HG02870 (cell line): ENCODE results near the gene CELSR1.
"Not testable (repeated sequence)": the region's sequence is repeated elsewhere in the genome, so short reads cannot be mapped to it uniquely, and the experiment has no call there.

Source experiments
- ATAC-seq: cut with Tn5 transposase; IDR thresholded peaks from one replicate; pipeline ENCODE4 v1.9.1; 2021; ENCODE audit warnings: mild to moderate bottlenecking, moderate library complexity; ENCODE audit not compliant: unreplicated experiment

Gene CELSR1

DNA sequence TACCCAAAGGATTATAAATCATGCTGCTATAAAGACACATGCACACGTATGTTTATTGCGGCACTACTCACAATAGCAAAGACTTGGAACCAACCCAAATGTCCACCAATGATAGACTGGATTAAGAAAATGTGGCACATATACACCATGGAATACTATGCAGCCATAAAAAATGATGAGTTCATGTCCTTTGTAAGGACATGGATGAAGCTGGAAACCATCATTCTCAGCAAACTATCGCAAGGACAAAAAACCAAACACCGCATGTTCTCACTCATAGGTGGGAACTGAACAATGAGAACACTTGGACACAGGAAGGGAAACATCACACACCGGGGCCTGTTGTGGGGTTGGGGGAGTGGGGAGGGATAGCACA is 21.3 kb downstream of the CELSR1 start:
- not testable (repeated sequence) for ATAC-seq

DNA sequence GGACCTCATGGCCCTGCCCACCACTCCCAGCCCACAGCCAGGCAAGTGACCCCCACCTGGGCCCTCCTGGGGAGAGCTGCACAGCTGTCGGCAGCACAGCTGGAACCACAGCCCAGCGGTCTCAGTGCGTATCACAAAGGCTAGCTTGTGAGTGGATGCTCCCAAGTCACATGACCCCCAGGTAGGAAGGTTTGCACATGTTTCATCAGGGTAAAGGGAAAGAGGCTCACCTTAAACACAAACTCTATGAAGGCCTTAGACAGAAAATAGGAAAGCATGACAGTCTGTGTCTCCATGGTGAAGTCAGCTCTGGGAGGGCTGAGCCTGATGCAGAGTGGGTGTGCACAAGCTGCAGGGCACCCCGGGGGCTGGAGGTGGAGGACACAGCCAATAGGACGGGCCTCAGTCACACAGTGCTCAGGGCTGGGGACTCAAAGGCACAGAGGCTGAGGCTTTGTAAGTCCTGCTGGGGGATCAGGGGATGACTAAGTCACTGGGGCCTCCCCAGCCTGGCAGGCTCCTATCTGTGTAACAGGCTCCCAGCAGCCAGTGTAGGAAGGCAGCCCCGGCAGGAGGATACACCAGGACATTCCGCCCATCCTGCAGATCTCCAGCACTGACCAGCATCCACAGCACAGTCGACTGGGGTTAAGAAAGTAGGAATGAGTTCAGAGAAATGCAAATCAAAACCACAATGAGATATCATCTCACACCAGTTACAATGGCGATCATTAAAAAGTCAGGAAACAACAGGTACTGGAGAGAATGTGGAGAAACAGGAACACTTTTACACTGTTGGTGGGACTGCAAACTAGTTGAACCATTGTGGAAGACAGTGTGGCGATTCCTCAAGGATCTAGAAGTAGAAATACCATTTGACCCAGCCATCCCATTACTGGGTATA is 22.0 kb downstream of the CELSR1 start:
- ATAC-seq = no peak

DNA sequence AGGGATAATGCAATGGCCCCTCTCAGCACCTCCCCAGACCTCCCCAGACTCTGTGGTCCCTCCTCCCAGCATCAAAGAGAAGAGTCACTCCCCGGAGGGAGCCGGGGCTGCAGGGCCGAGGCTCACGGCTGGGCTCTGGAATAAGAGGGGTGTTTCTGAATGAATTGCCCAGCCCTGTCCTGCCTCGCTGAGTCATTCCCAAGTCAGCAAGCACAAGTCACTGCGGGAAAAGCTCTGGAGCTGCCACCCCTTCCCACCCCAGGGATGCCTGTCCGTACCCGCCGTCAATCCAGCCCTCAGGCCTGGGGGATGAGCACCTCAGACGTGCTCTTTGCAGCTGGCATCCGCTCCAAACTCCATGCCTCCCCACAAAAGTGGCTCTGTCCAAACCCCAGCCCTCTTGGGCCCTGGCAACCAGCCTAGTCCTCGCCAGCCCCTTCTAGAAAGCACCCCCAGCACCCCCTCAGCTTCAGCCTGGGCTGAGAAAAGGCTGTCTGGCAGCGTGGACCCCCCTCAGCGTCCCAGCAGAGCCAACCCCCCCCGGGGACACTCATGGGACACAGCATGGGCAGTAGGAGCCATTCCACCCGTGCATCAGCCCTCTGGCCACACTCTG is 22.7 kb downstream of the CELSR1 start:
- no peak for ATAC-seq

DNA sequence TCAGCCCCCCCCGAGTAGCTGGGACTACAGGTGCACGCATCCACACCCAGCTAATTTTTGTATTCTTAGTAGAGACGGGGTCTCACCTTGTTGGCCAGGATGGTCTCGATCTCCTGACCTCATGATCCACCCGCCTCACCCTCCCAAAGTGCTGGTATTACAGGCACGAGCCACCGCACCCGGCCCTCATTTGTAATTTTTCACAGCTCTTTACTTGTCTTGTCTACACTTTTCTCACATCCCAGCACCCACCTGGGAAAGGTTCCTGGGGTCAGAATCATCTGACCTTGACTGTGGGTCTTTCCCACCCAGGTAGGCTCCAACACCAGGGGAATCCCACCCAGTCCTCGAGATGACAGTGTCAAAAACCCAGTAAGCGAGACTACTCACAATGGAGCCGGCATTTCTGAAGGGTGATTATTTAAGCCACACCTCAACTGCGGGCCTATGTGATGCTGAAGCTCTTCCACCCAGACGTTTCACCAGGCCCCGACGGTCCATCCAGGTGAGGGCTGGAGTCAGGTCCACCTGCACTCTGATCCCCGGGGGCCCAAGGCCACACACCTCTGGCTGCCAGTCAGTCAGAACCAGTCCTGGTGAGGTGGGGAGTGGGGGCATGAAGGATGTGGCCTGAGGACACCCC is 23.4 kb downstream of the CELSR1 start:
- ATAC-seq = no peak

DNA sequence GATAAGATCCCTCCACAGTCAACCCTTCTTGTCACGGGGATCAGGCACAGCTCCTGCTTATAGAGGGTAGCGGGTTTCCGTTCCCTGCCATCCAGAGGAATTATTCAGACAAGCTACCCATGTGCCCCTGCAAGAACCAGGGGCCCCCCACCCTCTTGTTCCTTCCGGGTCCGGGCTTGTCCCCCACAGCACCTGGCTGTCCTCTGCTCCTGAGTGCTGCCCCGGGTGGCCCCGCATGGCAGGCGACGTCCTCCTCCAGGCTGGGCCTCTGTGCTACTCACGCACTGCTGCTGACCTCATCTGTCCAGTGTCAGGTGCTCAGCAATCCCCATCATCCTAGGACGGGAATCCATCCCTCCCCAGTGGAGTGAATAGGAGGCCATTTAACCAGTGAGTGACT is 24.7 kb downstream of the CELSR1 start:
- ATAC-seq = no peak

DNA sequence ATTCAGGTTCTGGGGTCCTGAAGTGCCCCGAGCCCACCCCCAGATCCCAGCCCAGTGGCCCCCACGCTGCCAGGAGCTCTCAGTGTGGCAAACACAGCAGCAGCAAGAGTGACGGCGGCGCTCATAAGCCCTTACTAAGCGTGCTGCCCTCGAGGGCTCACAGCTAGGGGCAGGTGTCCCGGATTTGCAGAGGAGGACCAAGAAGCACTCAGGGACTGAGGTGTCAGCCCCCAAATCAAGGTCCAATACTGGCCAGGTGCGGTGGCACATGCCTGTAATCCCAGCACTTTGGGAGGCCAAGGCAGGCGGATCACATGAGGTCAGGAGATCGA is 25.4 kb downstream of the CELSR1 start:
- ATAC-seq = no peak

DNA sequence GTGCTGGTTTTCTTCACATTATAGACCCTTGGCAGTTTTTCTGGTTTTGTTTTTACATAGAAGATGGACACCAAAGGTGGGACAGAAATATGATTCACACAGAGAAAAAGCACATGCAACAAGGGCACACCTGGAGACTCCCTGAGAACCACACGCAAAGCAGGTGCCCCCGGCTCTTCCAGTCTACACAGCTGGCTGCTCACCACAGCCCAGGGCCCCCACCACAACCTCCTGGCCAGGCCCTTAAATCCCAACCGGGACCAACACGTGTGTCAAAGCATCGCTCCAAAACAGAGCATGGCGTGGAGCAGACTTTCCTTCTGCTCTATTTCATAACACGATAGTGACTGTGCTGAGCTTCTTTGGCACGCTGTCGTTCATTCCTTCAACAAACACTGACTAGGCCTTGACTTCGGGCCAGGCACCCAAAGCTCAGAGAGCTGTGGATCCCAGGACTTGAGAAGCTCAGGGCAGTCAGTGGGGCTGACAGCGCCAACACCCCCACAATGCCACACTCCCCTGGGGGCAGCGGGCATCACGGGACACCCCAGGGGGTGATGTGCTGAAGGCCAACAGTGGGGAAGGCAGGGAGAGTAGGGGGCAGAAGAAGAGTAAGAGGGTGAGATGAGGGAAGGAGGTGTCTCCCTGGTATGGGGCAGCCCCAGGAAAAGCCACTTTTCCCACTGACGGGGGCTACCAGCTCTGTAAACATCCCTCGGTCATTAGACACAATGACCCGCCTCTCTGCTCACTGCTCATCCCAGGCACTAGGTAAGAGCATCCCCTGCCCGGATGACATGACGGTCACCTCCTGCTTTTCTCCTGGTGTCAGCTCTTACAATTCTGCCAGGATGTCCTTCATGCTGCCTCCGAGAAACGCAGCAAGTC is 26.0 kb downstream of the CELSR1 start:
- no peak for ATAC-seq

DNA sequence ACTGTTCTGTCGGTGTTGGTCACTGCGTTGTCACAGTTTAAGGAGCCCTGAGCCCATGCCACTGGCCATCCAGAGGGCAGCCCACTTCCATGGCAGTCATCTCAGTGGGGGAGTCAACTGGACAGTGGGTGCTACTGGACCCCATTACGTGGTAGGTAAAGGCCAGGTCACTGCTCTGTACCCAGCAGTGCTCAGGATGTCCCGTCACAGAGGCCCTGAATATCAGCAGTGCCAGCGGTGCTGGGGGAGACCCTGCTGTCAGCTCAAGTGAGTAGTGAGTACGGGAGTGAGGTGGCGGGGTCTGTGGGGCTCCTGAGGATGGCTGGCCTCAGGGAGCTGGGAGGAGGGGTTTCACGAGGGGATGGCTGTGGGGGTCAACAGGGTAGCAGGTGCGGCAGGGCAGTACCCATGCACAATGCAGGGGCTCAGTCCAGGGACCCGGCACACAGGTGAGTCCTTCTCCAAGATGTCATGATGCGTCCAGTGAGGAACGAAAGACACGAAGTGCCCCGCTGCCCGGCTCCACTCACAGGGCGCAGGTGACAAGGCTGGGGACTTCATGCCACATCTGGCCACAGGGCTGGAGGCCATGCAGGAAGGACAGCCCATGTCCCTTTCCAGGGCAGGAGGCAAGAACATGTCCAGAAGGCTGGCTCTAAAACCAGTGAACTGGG is 27.9 kb downstream of the CELSR1 start:
- no peak for ATAC-seq

DNA sequence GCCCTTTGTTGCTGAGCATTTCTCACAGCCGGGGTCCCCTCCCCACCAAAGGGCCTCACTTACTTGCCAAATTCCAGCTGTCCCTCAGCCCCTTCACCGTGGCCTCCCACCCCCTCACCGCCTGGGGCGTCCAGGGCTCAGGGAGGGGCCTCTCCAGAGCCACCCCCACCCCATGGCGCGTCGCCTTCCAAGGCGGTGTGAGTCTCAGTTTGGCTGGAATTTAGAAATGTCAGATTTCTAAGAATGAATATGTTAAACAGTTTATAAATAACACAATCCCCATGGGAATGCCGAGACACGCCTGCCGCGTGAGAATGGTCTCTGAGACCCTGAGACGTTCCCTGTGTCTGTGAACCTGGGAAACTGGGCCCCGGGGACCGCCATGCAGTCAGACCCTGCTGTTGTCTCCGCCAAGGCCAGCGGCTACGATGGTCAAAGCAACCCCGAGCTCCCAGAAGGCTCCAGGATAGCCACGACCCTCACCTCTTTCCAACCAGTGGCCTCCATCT is 28.9 kb downstream of the CELSR1 start:
- no peak for ATAC-seq

DNA sequence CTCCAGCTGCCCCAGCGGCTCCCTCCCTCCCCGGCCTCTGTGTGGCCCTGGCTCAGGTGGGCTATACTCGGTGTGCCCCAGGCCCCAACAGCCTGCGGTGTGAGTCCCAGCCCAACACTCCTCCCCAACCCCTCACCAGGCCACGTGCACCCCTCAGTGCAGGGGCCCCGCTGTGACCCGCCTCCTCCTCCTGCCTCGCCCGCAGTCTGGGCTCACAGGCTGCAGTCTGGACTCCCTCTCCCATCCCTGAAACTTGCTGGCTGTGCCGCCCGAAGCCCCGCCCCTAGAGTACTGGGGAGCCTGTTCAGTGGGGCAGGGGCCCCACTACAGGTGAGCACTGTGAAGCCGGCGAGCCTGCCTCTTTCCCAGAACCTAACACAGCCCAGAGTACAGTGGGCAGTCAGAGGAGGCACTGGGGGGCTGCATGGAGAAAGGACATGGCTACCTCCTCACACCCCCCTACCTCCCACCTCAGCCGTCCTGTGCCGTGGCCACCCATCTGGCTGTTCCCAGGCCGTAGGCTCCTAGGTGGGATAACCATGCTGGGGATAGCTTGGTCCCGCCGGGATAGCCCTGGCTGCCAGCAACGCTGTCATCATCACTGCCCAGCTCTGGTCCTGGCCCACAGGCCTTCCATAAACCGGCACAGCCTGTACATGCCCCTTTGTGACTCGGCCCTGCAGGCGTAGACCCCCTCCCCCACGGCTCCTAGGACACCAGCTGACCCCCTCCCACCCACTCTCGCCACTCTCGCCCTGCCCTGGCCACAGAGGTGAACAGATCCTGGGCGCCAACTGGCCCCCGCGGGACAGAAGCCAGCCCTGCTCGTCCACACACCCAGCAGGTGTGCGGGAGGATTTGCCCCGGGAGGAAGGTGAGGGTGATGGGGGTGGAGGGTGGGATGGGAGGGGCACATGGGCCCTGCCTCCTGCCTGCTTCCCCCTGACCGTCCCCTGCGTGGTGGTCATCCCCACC is 29.7 kb downstream of the CELSR1 start:
- ATAC-seq = no peak

DNA sequence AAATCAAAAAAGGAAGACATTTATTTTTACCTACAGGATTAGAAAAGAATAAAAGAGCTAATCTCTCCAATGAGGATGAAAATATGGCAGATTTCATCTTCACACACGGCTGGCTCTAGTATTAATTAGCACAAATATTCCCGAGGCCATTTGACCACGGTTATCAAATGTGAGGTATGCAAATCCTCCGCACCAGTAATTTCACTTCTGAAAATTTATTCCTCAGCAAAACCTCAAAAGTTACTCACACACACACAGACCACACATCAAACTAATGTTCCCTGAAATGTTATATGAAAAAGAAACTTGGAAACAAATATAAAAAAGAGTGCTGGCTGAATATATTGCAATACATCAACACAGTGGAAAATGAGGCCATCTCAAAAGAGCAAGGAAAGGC is 32.8 kb downstream of the CELSR1 start:
- ATAC-seq = no peak

DNA sequence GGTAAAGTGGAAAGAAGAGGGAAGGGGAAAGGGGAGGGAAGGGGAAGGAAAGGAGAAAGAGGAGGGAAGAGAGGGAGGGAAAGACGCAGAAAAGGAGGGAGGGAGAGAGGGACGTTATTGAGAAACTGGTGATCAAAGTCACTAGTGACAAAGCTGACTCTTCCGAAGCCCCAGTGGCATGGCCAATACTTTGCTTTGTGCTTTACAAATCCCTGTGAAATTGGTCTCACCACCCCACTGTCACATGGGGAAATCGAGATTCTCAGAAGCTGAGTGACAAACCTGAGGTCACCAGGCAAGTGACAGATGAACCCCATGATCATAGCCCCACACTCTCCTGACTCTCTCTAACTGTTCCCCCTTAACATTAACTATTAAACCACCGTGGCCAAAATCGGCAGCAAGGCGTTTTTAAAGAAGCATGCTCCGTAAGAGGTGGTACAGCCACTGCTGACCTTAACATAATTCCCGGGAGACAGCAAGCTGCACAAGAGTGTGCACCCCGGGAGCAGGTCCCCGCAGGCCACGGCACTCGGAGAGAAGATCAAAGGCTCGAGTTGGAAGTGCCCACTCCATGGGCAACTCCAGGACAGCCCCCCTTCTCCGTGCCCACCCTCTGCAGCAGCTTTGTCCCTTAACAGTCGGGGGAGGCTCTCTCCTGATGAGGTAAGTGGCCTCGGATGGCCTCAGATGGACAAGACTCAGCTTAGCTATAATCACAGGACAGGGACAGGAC is 34.8 kb downstream of the CELSR1 start:
- no peak for ATAC-seq

DNA sequence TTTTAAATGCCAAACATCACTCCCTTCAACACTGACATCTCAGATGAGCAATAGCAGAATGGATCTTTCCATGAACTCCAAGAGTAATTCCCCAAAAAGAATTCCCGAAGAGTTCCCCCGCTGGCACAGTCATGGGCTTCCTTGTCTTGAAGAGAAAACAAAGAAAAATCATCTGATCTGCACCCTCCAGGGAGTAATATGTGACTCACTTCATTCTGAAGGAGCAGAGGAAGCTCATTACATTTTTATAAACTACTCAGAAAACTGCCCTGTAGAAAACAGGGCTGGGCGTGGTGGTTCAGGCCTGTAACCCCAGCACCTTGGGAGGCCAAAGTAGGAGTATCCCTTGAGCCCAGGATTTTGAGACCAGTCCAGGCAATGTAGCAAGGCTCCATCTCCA is 35.7 kb downstream of the CELSR1 start:
- ATAC-seq = no peak

DNA sequence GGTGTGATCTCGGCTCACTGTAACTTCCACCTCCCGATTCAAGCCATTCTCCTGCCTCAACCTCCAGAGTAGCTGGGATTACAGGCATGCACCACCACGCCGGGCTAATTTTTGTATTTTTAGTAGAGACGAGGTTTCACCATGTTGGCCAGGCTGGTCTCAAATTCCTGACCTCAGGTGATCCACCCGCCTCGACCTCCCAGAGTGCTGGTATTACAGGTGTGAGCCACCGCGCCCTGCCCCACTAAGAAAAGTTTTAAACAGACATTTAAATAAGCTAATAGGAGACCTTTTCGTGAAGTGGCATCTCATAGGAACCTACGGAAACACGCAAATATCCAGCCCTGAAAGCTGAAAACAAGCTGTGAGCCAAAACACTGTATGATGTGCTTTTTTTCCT is 36.2 kb downstream of the CELSR1 start:
- ATAC-seq = not testable (repeated sequence)

DNA sequence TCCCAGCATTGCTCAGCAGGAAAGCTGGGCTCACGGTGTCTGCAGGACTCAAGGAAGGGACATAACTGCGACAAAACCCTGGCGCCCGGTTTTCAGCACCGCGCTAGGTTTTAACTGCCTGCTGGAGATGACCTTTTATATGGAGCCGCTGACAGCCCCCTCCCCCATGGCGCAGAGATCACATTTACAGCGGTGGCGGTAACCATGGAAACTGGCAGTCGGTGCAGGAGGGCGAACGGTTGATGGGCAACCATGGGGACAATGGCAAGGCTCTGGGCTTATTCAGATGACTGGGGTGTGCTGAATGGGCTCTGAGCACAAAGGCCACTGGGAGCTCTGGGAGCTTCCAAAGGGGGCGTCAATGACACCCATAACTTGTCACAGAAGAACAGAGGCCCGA is 37.2 kb downstream of the CELSR1 start:
- ATAC-seq = no peak

DNA sequence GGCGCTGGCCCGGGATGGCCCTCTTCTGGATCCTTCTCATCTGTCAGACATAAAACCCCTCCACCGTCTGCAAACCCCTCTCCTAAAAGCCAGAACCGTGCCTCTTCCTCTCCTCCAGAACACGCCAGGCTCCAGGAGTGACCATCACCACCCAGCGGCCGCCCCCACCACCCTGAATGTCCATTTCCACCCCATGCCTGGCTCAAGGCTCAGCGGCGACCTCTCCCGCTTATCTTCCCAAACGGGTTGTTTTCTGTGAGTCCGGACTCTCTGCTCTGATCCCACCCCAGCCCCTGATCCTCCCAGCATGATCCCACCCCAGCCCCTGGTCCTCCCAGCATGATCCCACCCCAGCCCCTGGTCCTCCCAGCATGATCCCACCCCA is 37.6 kb downstream of the CELSR1 start:
- no peak for ATAC-seq

DNA sequence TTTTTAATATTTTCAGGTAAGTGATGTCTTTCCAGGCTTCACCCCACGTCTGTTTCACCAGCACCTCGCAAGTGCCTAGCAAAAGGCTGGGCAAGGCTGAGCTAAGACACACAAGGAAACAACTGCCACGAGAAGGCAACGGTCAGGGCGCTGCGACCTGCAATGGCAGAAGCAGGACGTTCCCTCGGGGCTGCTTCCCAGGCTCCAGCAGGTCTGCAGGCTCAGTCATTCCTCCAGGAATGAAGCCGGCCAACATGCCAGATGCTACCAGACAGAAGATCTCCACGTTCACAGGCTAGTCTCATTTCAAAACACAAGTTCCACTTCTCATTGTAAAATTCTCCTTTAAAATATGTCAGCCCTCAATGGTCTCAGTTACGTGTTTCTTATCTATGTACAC is 45.5 kb downstream of the CELSR1 start:
- ATAC-seq = no peak

DNA sequence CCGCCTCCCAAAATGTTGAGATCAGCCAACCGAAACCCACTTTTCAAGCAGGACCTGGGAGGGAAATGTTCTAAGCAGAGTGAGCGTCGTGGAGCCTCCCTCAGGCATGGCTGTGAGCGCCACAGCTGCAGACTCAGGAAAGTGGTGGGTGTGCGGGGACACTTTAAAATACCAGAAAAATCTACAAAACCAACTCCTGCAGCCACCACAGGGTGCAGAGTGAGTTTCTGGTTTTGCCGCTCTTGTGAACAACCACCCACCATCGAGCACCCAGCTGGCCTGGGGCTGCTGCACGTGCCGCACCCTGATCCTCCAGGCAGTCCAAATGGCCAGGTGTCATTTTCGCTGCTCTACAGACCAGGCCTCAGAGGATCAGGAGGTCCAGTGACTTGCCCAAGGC is 46.9 kb downstream of the CELSR1 start:
- ATAC-seq = no peak
